HFFc6 (cell line): ENCODE data around the gene ANP32D. TPM values are rescaled to one million over a fixed set of nuclear protein-coding genes. Genes with fewer than 3 reads are reported as not detected.
"Not testable (repeated sequence)": the region's sequence is repeated elsewhere in the genome, so short reads cannot be mapped to it uniquely, and the experiment has no call there.

Source experiments
- DNase-seq: peaks from one replicate; pipeline ENCODE4 v3.0.0-alpha.2; 2018
- H3K27ac Mint-ChIP-seq: 2 replicates; pipeline ENCODE4 v1.8.0; 2020; ENCODE audit warnings: mild to moderate bottlenecking, mixed read lengths
- H3K27me3 Mint-ChIP-seq: 2 replicates; pipeline ENCODE4 v1.8.0; 2021; ENCODE audit warnings: mild to moderate bottlenecking, moderate library complexity, mixed read lengths; ENCODE audit not compliant: insufficient read depth
- H3K36me3 Mint-ChIP-seq: 2 replicates; pipeline ENCODE4 v1.8.0; 2021; ENCODE audit warnings: low read depth, mixed read lengths
- H3K4me1 Mint-ChIP-seq: 2 replicates; pipeline ENCODE4 v1.8.0; 2020; ENCODE audit warnings: low read depth, mixed read lengths
- H3K4me3 Mint-ChIP-seq: 2 replicates; pipeline ENCODE4 v1.8.0; 2020; ENCODE audit warnings: mild to moderate bottlenecking, moderate library complexity, mixed read lengths
- H3K9me3 Mint-ChIP-seq: 2 replicates; pipeline ENCODE4 v1.8.0; 2020; ENCODE audit warnings: mild to moderate bottlenecking, mixed read lengths
- CTCF ChIP-seq: fragments of 200-600 bp; sonication (generic); IDR thresholded peaks from 2 replicates; pipeline ENCODE4 v1.5.0; 2021; ENCODE audit warnings: antibody characterized with exemption, mild to moderate bottlenecking
- total RNA-seq, 6 experiments: library from RNA; stranded (reverse); fragmentation: NEBNext Ultra II Directional; extraction: Animal tissue kit (Norgen Biotek cat#: 25700); gene quantifications; 2 replicates in 1 of 6; 3 replicates in 5 of 6; pipeline ENCODE4 v1.2.3, GENCODE V29; 2021

Gene ANP32D
- total RNA-seq, 6 experiments from 2014 or later: not detected

GRCh38 chr12:48486261-48486660 is 13.9 kb downstream of the ANP32D start:
- DNase-seq: no peak
- H3K4me3 Mint-ChIP-seq: no peak overlapping the region
- no peaks in the 10 kb centered on the region for H3K4me1 Mint-ChIP-seq
- no peak overlapping the region for H3K27ac Mint-ChIP-seq
- TF ChIP-seq CTCF: no peak
- H3K27me3 Mint-ChIP-seq: peaks cover 25% of the 10 kb centered on the region
- H3K9me3 Mint-ChIP-seq: no peaks in the 10 kb centered on the region
- no peaks in the 10 kb centered on the region for H3K36me3 Mint-ChIP-seq

- H3K4me3 Mint-ChIP-seq: no peak overlapping the region
- H3K4me1 Mint-ChIP-seq: no peaks in the 10 kb centered on the region
- no peaks in the 10 kb centered on the region for H3K9me3 Mint-ChIP-seq
- no peak for TF ChIP-seq CTCF
- H3K27ac Mint-ChIP-seq: no peak overlapping the region
- H3K27me3 Mint-ChIP-seq: peaks cover 27% of the 10 kb centered on the region
- no peak for DNase-seq
- H3K36me3 Mint-ChIP-seq: no peaks in the 10 kb centered on the region
Measured at GRCh38 chr12:48486679-48487078, 14.3 kb downstream of the ANP32D start.

- DNase-seq: peak; percentile 46
- Mint-ChIP-seq H3K4me1 (no peaks in the 10 kb centered on the region), H3K4me3 (no peak overlapping the region; the same call in 1 of the 2 replicates), H3K27ac (no peak overlapping the region), H3K27me3 (peaks cover 31% of the 10 kb centered on the region), H3K9me3 (no peaks in the 10 kb centered on the region), H3K36me3 (no peaks in the 10 kb centered on the region)
- no peak for TF ChIP-seq CTCF
Measured at GRCh38 chr12:48489012-48489411, 16.7 kb downstream of the ANP32D start.

- not testable (repeated sequence) for H3K4me1 Mint-ChIP-seq, H3K9me3 Mint-ChIP-seq, DNase-seq, H3K27ac Mint-ChIP-seq, H3K4me3 Mint-ChIP-seq, H3K36me3 Mint-ChIP-seq
- peaks cover 31% of the 10 kb centered on the region for H3K27me3 Mint-ChIP-seq
Measured at GRCh38 chr12:48489456-48489855, 17.1 kb downstream of the ANP32D start.

GRCh38 chr12:48500281-48500680 is 27.9 kb downstream of the ANP32D start:
- H3K36me3 Mint-ChIP-seq, H3K9me3 Mint-ChIP-seq, H3K4me3 Mint-ChIP-seq, H3K4me1 Mint-ChIP-seq, H3K27ac Mint-ChIP-seq, DNase-seq, H3K27me3 Mint-ChIP-seq: not testable (repeated sequence)

- peaks cover 15% of the 10 kb centered on the region for H3K27me3 Mint-ChIP-seq
- H3K4me1 Mint-ChIP-seq, H3K36me3 Mint-ChIP-seq, H3K9me3 Mint-ChIP-seq, H3K27ac Mint-ChIP-seq, H3K4me3 Mint-ChIP-seq, DNase-seq: not testable (repeated sequence)
Measured at GRCh38 chr12:48506836-48507235, 34.5 kb downstream of the ANP32D start.

- no peak overlapping the region for H3K4me3 Mint-ChIP-seq
- no peak for DNase-seq
- TF ChIP-seq CTCF: no peak
- no peaks in the 10 kb centered on the region for H3K4me1 Mint-ChIP-seq
- H3K36me3 Mint-ChIP-seq: no peaks in the 10 kb centered on the region
- H3K9me3 Mint-ChIP-seq: no peaks in the 10 kb centered on the region
- peaks cover 15% of the 10 kb centered on the region for H3K27me3 Mint-ChIP-seq
- no peak overlapping the region for H3K27ac Mint-ChIP-seq
Measured at GRCh38 chr12:48508987-48509386, 36.6 kb downstream of the ANP32D start.
